ENCODE results near the gene RESF1. TPM values are rescaled to one million over a fixed set of nuclear protein-coding genes. Genes with fewer than 3 reads are reported as not detected.

The RESF1 gene
- total and polyA plus RNA-seq, 2 donors (not counting 3 experiments of a cell fraction or from before 2014, with no cell fraction given): 40.3 to 70.0 TPM

DNA sequence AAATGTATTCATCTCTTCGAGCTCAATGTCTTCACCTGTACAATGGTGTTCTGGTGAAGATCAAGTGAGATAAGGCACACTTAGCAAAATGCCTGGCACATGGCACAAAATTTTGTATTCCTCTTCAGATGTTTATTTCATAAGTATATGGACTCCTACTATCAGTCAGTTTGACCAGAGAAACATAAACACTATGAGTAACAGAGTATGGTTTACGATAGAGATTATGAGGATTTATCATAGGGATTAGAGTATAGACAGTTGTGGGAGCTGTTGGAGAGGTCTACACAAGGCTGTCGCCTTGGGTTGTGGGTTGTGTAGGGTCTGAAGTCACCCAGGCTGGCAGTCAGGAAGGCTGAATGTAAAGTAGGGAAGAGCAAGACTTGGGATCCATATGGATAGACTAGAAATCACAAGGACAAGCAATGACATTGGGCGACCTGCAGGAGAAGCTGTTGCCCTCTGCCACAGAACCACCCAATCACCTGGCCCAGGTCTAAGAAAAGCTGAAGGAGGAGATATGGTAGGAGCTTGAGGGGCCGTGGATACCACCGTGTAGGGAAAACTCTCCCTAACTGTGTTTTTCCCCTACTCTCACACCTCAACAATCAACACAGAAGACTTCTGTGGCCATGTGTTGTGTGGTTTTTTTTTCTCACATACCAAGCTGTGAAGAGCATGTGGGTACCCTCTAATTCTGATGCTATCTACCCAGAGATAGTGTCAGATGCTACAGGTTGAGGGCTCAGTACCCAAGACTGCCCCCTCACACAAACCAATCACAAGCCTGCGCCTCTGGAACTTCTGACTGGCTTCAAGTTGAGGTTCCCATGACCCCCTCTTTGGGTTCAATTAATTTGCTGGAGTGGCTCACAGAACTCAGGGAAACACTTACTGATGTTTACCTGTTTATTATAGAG is 27.2 kb upstream of the RESF1 start:
- TF ChIP-seq, protein P1, sequence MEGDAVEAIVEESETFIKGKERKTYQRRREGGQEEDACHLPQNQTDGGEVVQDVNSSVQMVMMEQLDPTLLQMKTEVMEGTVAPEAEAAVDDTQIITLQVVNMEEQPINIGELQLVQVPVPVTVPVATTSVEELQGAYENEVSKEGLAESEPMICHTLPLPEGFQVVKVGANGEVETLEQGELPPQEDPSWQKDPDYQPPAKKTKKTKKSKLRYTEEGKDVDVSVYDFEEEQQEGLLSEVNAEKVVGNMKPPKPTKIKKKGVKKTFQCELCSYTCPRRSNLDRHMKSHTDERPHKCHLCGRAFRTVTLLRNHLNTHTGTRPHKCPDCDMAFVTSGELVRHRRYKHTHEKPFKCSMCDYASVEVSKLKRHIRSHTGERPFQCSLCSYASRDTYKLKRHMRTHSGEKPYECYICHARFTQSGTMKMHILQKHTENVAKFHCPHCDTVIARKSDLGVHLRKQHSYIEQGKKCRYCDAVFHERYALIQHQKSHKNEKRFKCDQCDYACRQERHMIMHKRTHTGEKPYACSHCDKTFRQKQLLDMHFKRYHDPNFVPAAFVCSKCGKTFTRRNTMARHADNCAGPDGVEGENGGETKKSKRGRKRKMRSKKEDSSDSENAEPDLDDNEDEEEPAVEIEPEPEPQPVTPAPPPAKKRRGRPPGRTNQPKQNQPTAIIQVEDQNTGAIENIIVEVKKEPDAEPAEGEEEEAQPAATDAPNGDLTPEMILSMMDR (IDR thresholded peaks at IDR 0.05; ENCODE audit: extremely low read depth in 1 of 2, insufficient read depth in 1 of 2, low read depth in 1 of 2, low read length in 2 of 2): no peak
- TF ChIP-seq POLR2A (IDR thresholded peaks at IDR 0.05; ENCODE audit: low read depth, low read length) (no peak), MYC (IDR thresholded peaks at IDR 0.05; ENCODE audit: low read depth, low read length) (no peak), GATA2 (IDR thresholded peaks at IDR 0.05; ENCODE audit: insufficient read depth, insufficient read length, low read depth, low read length) (no peak), EZH2 (IDR thresholded peaks at IDR 0.05; ENCODE audit: borderline replicate concordance, low read depth, low read length, severe bottlenecking) (no peak)
- Histone ChIP-seq H3K4me1 (ENCODE audit: control insufficient read depth, extremely low read depth, insufficient read depth, low read length) (no peaks in the 10 kb centered on the region), H3K27ac (ENCODE audit: insufficient read depth, low read depth, low read length) (no peak overlapping the region), H3K4me2 (ENCODE audit: insufficient read depth, low read length) (no peak overlapping the region), H2AFZ (ENCODE audit: low read depth, low read length) (no peak overlapping the region), H3K36me3 (ENCODE audit: control insufficient read depth in 2 of 2, extremely low read depth in 1 of 2, insufficient read depth in 2 of 2, low read length in 2 of 2) (no peaks in the 10 kb centered on the region), H3K9me3 (replicated peaks; ENCODE audit: control insufficient read depth, insufficient read depth, low read length) (no peaks in the 10 kb centered on the region), H3K4me3 (replicated peaks in 1 of 3; ENCODE audit: insufficient read depth in 1 of 3, low read depth in 1 of 3, low read length in 3 of 3) (no peak overlapping the region), H4K20me1 (replicated peaks; ENCODE audit: control insufficient read depth, extremely low read depth, insufficient read depth, low read length) (no peaks in the 10 kb centered on the region), H3K27me3 (ENCODE audit: control insufficient read depth in 2 of 2, insufficient read depth in 2 of 2, low read length in 2 of 2) (no peaks in the 10 kb centered on the region), H3K9ac (replicated peaks; ENCODE audit: extremely low read depth, insufficient read depth, low read length) (no peak overlapping the region), H3K9me1 (replicated peaks; ENCODE audit: control insufficient read depth, extremely low read depth, insufficient read depth, low read length) (no peaks in the 10 kb centered on the region), H3K79me2 (ENCODE audit: control insufficient read depth, insufficient read depth, low read length) (no peaks in the 10 kb centered on the region)
- DNase-seq (ENCODE audit: low read depth, low spot score) (no peak), FAIRE-seq (no peak)
- BruUV-seq (replicated peaks): no TSS peak
- CTCF ChIA-PET: interaction anchor here (1.1 to 2.2 kb wide), 2 partner anchors 9 to 13 kb away, joined by 3 to 6 read pairs; no protein-coding TSS in a partner anchor
- intact Hi-C loops (cut with micrococcal nuclease) (no loop called here), dilution Hi-C loops (cut with MboI; ENCODE audit: extremely low pct_ligation_motif_present, low sequenced_read_pairs) (no loop called here)
- POLR2A ChIA-PET: interaction anchor here (0.5 kb wide), 1 partner anchor 18 kb away, joined by 5 read pairs; no protein-coding TSS in a partner anchor
